H1 (cell line): Measurements from ENCODE around the gene OSCP1.

ENCODE experiments used
- ASH2L ChIP-seq: fragments of 200-600, 300-600 bp; sonication (generic); IDR thresholded peaks from one replicate; pipeline ENCODE4 v1.7.1; 2017; ENCODE audit warnings: low read length
- CHD2 ChIP-seq: IDR thresholded peaks from 2 replicates; pipeline ENCODE4 v1.6.1; 2012; ENCODE audit warnings: low read length, improper control_type of control experiment
- CTCF ChIP-seq, 3 experiments: IDR thresholded peaks; 1 replicate in 2 of 3; 2 replicates in 1 of 3; pipeline versions ENCODE4 v1.5.1 to v1.6.1; 2011; ENCODE audit warnings: low read length in 3 of 3, mild to moderate bottlenecking in 3 of 3, inconsistent platforms in 2 of 3, low read depth in 1 of 3, moderate library complexity in 1 of 3; ENCODE audit not compliant: insufficient read depth in 1 of 3; ENCODE audit errors: control extremely low read depth in 1 of 3
- EZH2 ChIP-seq: fragments of 200-600 bp; sonication (generic); IDR thresholded peaks from 2 replicates; pipeline ENCODE4 v1.7.1; 2012; ENCODE audit warnings: low read depth, mild to moderate bottlenecking, moderate library complexity, low read length, inconsistent platforms; ENCODE audit not compliant: severe bottlenecking
- HDAC6 ChIP-seq: IDR thresholded peaks from one replicate; pipeline ENCODE4 v1.7.1; 2012; ENCODE audit warnings: low read depth, mild to moderate bottlenecking, inconsistent platforms, low read length, moderate library complexity
- MAX ChIP-seq: IDR thresholded peaks from 2 replicates; pipeline ENCODE4 v1.6.1; 2012; ENCODE audit warnings: inconsistent platforms
- POLR2A ChIP-seq, 2 experiments: IDR thresholded peaks; 1 replicate in 1 of 2; 2 replicates in 1 of 2; pipeline ENCODE4 v1.6.1; 2011; ENCODE audit warnings: low read depth in 2 of 2, low read length in 2 of 2, mild to moderate bottlenecking in 2 of 2; ENCODE audit errors: control extremely low read depth in 1 of 2
- POLR2AphosphoS5 ChIP-seq: IDR thresholded peaks from 2 replicates; pipeline ENCODE4 v1.6.1; 2011; ENCODE audit warnings: low read depth, low read length
- RFX5 ChIP-seq: IDR thresholded peaks from 2 replicates; pipeline ENCODE4 v1.6.1; 2011; ENCODE audit warnings: low read depth, low read length, improper control_type of control experiment, borderline replicate concordance
- RXRA ChIP-seq: IDR thresholded peaks from 2 replicates; pipeline ENCODE4 v1.6.1; 2011; ENCODE audit warnings: low read depth, mild to moderate bottlenecking, low read length, moderate library complexity; ENCODE audit not compliant: insufficient read depth
- TAF1 ChIP-seq: IDR thresholded peaks from 2 replicates; pipeline ENCODE4 v1.6.1; 2011; ENCODE audit warnings: mild to moderate bottlenecking, low read depth, low read length
- TCF12 ChIP-seq: IDR thresholded peaks from 2 replicates; pipeline ENCODE4 v1.6.1; 2011; ENCODE audit warnings: low read depth, mild to moderate bottlenecking, low read length
- YY1 ChIP-seq: IDR thresholded peaks from 2 replicates; pipeline ENCODE4 v1.6.1; 2011; ENCODE audit warnings: low read depth, mild to moderate bottlenecking, low read length

GRCh38 chr1:36440646-36441045, 9.6 kb downstream of the OSCP1 start:
- TF ChIP-seq TAF1 (no peak), ASH2L (no peak), HDAC6 (no peak), MAX (no peak), CTCF (IDR thresholded peaks at IDR 0.05; ENCODE audit: control extremely low read depth in 1 of 3, insufficient read depth in 1 of 3, low read depth in 1 of 3, low read length in 3 of 3) (no peak), POLR2A (IDR thresholded peaks at IDR 0.05; ENCODE audit: control extremely low read depth in 1 of 2, low read depth in 2 of 2, low read length in 2 of 2) (no peak), CHD2 (no peak), TCF12 (no peak), RFX5 (no peak), POLR2AphosphoS5 (no peak), RXRA (no peak), YY1 (no peak), EZH2 (no peak)
